ENCODE results near the gene AKAP13. TPM values are rescaled to one million over a fixed set of nuclear protein-coding genes. Genes with fewer than 3 reads are reported as not detected.

The AKAP13 gene
- total RNA-seq, 4 donors from 2014 or later, result 57.3 to 178 (median 81.5) TPM

GRCh38 chr15:85753261-85753660 lies 372.9 kb downstream of the AKAP13 start:
- H3K27me3 ChIP-seq, result no peaks in the 10 kb centered on the region
- peaks cover 14 to 88% (median 34%) of the 10 kb centered on the region in 3 donors for H3K4me1 ChIP-seq
- no peak for DNase-seq
- peaks cover 0 to 19% (median 0%) of the 10 kb centered on the region in 3 donors for H3K36me3 ChIP-seq
- H3K4me3 ChIP-seq, result no peak overlapping the region
- H3K9me3 ChIP-seq, result no peaks in the 10 kb centered on the region
- TF ChIP-seq CTCF (IDR thresholded peaks at IDR 0.05) (no peak), POLR2A (IDR thresholded peaks at IDR 0.05) (no peak)
- intact Hi-C loops (cut with DNase I), result loop anchor here (10.0 kb wide), 1 partner anchor 82 kb away; no protein-coding TSS in a partner anchor
- WGBS, 2 donors, result 67 to 80% methylated on average over 1 of the region's 1 CpG
- H3K27ac ChIP-seq, result no peak overlapping the region

GRCh38 chr15:85753791-85754452 lies 373.5 kb downstream of the AKAP13 start:
- peaks cover 14 to 82% (median 30%) of the 10 kb centered on the region in 3 donors for H3K4me1 ChIP-seq
- TF ChIP-seq CTCF (IDR thresholded peaks at IDR 0.05) (no peak), POLR2A (IDR thresholded peaks at IDR 0.05) (no peak)
- intact Hi-C loops (cut with DNase I), result loop anchor here (10.0 kb wide), 1 partner anchor 81 kb away; no protein-coding TSS in a partner anchor
- no peak overlapping the region for H3K4me3 ChIP-seq
- no peak overlapping the region for H3K27ac ChIP-seq
- WGBS, 2 donors, result 74 to 87% methylated on average over 3 to 4 of the region's 10 CpGs
- H3K27me3 ChIP-seq, result no peaks in the 10 kb centered on the region
- no peak for DNase-seq
- no peaks in the 10 kb centered on the region for H3K9me3 ChIP-seq
- H3K36me3 ChIP-seq, result peaks cover 0 to 19% (median 0%) of the 10 kb centered on the region in 3 donors

GRCh38 chr15:85754989-85755388 lies 374.6 kb downstream of the AKAP13 start:
- no peak for DNase-seq
- Histone ChIP-seq H3K36me3 (peaks cover 0 to 25% (median 0%) of the 10 kb centered on the region in 3 donors), H3K27ac (no peak overlapping the region), H3K4me3 (no peak overlapping the region), H3K27me3 (no peaks in the 10 kb centered on the region), H3K4me1 (peaks cover 14 to 71% (median 29%) of the 10 kb centered on the region in 3 donors), H3K9me3 (no peaks in the 10 kb centered on the region)
- intact Hi-C loops (cut with DNase I), result loop anchor here (10.0 kb wide), 1 partner anchor 80 kb away; no protein-coding TSS in a partner anchor
- 40 to 52% methylated on average over 2 to 4 of the region's 7 CpGs for WGBS, 2 donors
- no peak for TF ChIP-seq CTCF (IDR thresholded peaks at IDR 0.05)
- TF ChIP-seq POLR2A (IDR thresholded peaks at IDR 0.05), result no peak

GRCh38 chr15:85755471-85755870 lies 375.1 kb downstream of the AKAP13 start:
- no peak overlapping the region for H3K4me3 ChIP-seq
- no peak overlapping the region for H3K27ac ChIP-seq
- WGBS, 2 donors, result 89 to 91% methylated on average over 7 to 11 of the region's 11 CpGs
- intact Hi-C loops (cut with DNase I), result loop anchor here (10.0 kb wide), 1 partner anchor 79 kb away; no protein-coding TSS in a partner anchor
- peaks cover 0 to 30% (median 0%) of the 10 kb centered on the region in 3 donors for H3K36me3 ChIP-seq
- no peaks in the 10 kb centered on the region for H3K9me3 ChIP-seq
- H3K27me3 ChIP-seq, result no peaks in the 10 kb centered on the region
- TF ChIP-seq POLR2A (IDR thresholded peaks at IDR 0.05), result no peak
- TF ChIP-seq CTCF (IDR thresholded peaks at IDR 0.05), result no peak
- peaks cover 14 to 67% (median 29%) of the 10 kb centered on the region in 3 donors for H3K4me1 ChIP-seq
- DNase-seq, result no peak

- peaks cover 0 to 35% (median 0%) of the 10 kb centered on the region in 3 donors for H3K36me3 ChIP-seq
- no peak overlapping the region for H3K27ac ChIP-seq
- H3K27me3 ChIP-seq, result no peaks in the 10 kb centered on the region
- WGBS, 2 donors, result 93% methylated on average over 2 of the region's 4 CpGs; no CpG with 5 or more reads in 1 of the 2 donors
- no peak overlapping the region for H3K4me3 ChIP-seq
- H3K4me1 ChIP-seq, result peaks cover 14 to 63% (median 29%) of the 10 kb centered on the region in 3 donors
- intact Hi-C loops (cut with DNase I), result loop anchor here (10.0 kb wide), 1 partner anchor 79 kb away; no protein-coding TSS in a partner anchor
- TF ChIP-seq POLR2A (IDR thresholded peaks at IDR 0.05) (no peak), CTCF (IDR thresholded peaks at IDR 0.05) (no peak)
- H3K9me3 ChIP-seq, result no peaks in the 10 kb centered on the region
- DNase-seq, result no peak
These were observed 375.5 kb downstream of the AKAP13 start for GRCh38 chr15:85755942-85756341.

All from esophagus squamous epithelium (tissue), 5 donors.